HG03521 (cell line): ENCODE results near the gene DDX31.
"Not testable (repeated sequence)": the region's sequence is repeated elsewhere in the genome, so short reads cannot be mapped to it uniquely, and the experiment has no call there.

ENCODE experiments used
- ATAC-seq: cut with Tn5 transposase; IDR thresholded peaks from one replicate; pipeline ENCODE4 v1.9.1; 2021; ENCODE audit warnings: mild to moderate bottlenecking, moderate library complexity; ENCODE audit not compliant: unreplicated experiment

The DDX31 gene

GRCh38 chr9:132582786-132583583, 86.8 kb downstream of the DDX31 start:
- no peak for ATAC-seq

GRCh38 chr9:132582276-132582785, 87.5 kb downstream of the DDX31 start, which contains the start of gene BARHL1:
BARHL1 (plus strand) TSS chr9:132582606; CDS start chr9:132582798, 192 bp downstream.
- no peak for ATAC-seq

GRCh38 chr9:132579427-132579798, 90.4 kb downstream of the DDX31 start:
- no peak for ATAC-seq

- no peak for ATAC-seq
Measured at GRCh38 chr9:132578367-132578932, 91.3 kb downstream of the DDX31 start.

- no peak for ATAC-seq
Measured at GRCh38 chr9:132577119-132577518, 92.7 kb downstream of the DDX31 start.

GRCh38 chr9:132575811-132576210, 94.0 kb downstream of the DDX31 start:
- no peak for ATAC-seq

GRCh38 chr9:132575005-132575609, 94.7 kb downstream of the DDX31 start:
- ATAC-seq = no peak

GRCh38 chr9:132572921-132573320, 96.9 kb downstream of the DDX31 start:
- no peak for ATAC-seq

GRCh38 chr9:132571806-132572600, 97.8 kb downstream of the DDX31 start:
- ATAC-seq = no peak

- ATAC-seq = not testable (repeated sequence)
Measured at GRCh38 chr9:132568787-132569186, 101.0 kb downstream of the DDX31 start.

- ATAC-seq = no peak
Measured at GRCh38 chr9:132564526-132564925, 105.3 kb downstream of the DDX31 start.

GRCh38 chr9:132562306-132562573, 107.5 kb downstream of the DDX31 start:
- no peak for ATAC-seq

- ATAC-seq = no peak
Measured at GRCh38 chr9:132560616-132561202, 109.1 kb downstream of the DDX31 start.

- no peak for ATAC-seq
Measured at GRCh38 chr9:132559711-132560110, 110.1 kb downstream of the DDX31 start.

- no peak for ATAC-seq
Measured at GRCh38 chr9:132557159-132557558, 112.6 kb downstream of the DDX31 start.

- no peak for ATAC-seq
Measured at GRCh38 chr9:132556714-132557113, 113.1 kb downstream of the DDX31 start.

- ATAC-seq = no peak
Measured at GRCh38 chr9:132556235-132556634, 113.5 kb downstream of the DDX31 start.

- ATAC-seq = no peak
Measured at GRCh38 chr9:132555528-132555927, 114.3 kb downstream of the DDX31 start.

- no peak for ATAC-seq
Measured at GRCh38 chr9:132554755-132555154, 115.0 kb downstream of the DDX31 start.

- ATAC-seq = no peak
Measured at GRCh38 chr9:132552041-132552440, 117.7 kb downstream of the DDX31 start.

- no peak for ATAC-seq
Measured at GRCh38 chr9:132551556-132551955, 118.2 kb downstream of the DDX31 start.
